Hematopoietic multipotent progenitor cell treated with erythropoietin and hydrocortisone succinate and interleukin-3 and kit ligand, for 15 days (in vitro differentiated cells): ENCODE measurements around the gene KRTAP10-4.
"Not testable (repeated sequence)": the region's sequence is repeated elsewhere in the genome, so short reads cannot be mapped to it uniquely, and the experiment has no call there.

Source experiments
- DNase-seq: peaks from one replicate; pipeline ENCODE4 v3.0.0-alpha.2; 2015; ENCODE audit warnings: low spot score

KRTAP10-4 gene

DNA sequence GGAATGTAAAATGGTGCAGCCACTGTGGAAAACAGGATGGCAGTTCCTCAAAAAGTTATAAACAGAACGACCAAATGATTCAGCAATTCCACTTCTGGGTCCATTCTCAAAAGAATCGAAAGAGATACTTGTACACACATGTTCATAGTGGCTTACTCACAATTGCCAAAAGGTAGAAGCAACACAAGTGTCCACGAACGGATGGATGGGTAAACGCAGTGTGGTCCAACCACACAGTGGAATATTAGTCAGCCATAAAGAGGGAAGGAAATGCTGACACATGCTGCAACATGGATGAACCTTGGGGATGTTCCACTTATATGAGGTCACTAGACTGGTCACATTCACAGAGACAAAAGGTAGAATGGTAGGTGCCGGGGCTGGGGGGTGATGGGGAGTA, 38.8 kb upstream of the KRTAP10-4 start:
- DNase-seq, result no peak

DNA sequence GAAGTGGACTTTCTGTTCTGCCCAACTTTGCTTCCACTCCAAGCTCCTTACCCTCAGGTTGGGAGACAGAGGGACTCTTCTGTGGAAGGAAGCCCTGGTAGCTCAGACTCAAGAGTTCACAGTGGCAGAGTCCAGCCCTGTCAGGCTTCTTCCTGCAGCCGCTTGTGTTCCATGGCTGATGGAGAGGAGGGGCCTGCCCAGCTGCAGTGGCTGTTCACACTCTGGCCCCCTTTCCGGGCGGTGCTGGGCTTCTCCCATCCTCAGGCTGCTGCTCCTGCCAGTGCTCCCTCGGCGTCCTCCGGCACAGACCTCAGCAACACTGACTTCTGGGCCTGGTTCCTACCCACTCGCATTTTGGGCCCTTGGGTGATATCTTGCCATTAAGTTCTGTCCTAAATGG, 37.6 kb upstream of the KRTAP10-4 start:
- no peak for DNase-seq

GRCh38 chr21:44537930-44538911, 35.3 kb upstream of the KRTAP10-4 start:
- no peak for DNase-seq

DNA sequence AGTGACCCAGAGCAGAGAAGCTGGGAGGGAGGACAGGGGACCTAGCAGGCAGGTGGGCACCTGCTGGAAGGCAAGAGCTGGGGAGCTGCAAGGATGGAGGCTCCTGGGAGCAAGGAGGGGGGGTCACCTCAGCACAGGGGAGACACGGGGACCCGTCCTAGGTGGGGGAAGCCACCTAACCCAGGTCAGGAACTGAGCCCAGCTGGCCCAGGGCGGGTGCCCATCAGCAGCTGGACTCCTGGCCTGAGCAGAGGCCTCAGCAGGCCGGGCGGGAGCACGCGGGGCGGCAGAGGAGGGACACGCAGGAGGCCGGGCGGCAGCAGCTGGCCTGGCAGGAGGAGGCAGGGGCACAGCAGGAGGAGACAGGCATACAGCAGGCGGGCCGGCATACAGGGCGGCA, 34.5 kb upstream of the KRTAP10-4 start:
- no peak for DNase-seq

GRCh38 chr21:44539991-44540666, 33.4 kb upstream of the KRTAP10-4 start, which contains the start of gene KRTAP10-1:
Gene KRTAP10-1 (minus strand): TSS chr21:44540195. CDS start chr21:44540150, 45 bp downstream.
- no peak for DNase-seq

DNA sequence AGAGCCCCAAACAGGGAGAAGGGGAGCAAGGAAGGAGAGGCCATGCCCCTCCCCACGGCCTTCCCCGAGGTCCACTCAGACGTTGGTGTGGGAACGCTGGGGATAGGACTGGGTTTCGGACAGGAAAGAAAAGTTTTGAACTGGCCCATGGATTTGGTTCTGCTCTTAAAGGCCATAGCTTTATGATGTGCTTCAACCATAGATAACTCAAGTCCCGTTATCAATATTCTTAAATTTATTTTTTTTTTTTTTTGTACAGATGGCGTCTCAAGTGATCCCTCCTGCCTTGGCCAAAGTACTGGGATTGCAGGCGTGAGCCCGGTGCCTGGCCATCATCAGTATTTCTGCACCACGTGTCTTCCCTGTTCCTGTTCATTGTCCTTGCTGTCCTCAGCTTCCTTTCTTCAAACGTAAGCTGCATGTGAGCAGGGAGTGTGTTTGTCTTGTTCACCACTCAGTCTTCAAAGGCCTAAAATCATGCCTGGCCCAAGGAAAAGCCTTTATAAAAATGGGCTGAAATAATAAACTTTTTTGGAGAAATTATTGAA, 32.7 kb upstream of the KRTAP10-4 start:
- DNase-seq, result no peak

DNA sequence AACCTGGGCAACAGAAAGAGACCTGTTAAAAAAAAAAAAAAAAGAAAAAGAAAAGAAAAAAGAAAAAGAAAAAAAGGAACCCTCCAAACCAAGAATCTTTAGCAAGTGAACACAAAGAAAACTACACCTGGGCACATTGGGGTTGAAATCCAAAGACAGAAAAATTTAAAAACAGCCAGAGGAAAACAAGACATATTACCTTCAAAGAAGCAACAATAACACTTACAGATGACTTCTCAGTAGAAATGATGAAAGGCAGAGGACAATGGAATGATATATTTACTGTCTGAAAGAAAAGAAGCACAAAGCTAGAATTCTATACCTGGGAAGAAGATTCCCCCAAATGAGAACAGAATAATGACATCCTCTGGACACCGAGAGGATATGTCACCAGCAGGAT, 30.8 kb upstream of the KRTAP10-4 start:
- no peak for DNase-seq

- DNase-seq, result no peak
These were observed 29.0 kb upstream of the KRTAP10-4 start for GRCh38 chr21:44544566-44544965.

DNA sequence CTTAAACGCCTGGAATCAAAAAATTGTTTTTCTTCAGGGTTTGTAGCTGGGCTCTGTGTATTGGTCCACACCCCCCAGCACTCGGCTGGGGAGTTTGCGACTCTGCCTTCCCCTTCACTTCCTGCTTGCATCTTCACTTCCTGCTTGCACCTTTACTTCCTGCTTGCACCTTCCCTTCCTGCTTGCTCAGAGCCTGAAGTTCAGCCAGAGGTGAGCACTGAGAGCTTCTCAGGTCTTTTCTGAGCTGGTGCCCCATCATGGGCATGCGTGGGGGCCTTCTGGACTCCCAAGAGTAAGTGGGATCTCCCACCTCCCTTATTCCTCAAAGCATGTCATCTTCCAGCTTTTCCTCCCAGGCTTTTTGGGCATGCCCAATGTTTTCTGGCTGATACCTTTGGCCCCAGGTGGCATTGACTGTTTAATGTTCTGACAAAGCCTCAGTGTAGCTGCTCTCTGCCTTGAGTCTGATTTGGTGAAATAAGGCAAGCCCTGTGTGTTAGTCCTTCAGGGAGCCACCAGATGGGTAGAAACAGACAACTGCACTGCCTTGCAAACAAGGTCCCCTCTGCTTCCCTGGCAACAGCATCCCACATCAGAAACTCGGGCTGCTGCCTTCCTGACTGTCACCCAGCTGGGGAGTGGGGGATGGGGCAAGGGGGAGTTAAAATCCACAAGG, 25.7 kb upstream of the KRTAP10-4 start:
- DNase-seq, result no peak

- no peak for DNase-seq
These were observed 25.1 kb upstream of the KRTAP10-4 start for GRCh38 chr21:44548381-44548780.

GRCh38 chr21:44548922-44549321, 24.6 kb upstream of the KRTAP10-4 start:
- DNase-seq, result no peak

- no peak for DNase-seq
These were observed 23.9 kb upstream of the KRTAP10-4 start for GRCh38 chr21:44549525-44550211.

DNA sequence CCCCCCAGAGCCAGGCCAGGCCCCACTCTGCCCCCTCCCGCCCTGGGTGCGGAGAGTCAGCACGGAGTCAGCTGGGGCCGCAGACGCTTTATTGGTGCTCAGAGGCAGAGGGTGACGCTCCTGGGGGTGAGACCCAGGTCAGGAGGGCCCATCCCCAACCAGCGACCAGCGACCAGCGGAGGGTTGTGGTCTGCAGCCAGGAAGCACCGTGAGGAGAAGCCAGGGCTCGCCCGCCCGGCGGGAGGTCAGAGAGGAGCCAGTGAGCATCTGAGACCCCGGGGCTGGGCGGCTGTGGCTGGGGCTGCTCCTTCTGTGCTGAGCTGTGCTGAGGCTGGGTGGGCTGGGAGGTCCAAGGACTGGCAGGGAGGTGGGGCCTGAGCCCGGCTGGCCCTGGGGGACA, 23.2 kb upstream of the KRTAP10-4 start:
- not testable (repeated sequence) for DNase-seq

DNA sequence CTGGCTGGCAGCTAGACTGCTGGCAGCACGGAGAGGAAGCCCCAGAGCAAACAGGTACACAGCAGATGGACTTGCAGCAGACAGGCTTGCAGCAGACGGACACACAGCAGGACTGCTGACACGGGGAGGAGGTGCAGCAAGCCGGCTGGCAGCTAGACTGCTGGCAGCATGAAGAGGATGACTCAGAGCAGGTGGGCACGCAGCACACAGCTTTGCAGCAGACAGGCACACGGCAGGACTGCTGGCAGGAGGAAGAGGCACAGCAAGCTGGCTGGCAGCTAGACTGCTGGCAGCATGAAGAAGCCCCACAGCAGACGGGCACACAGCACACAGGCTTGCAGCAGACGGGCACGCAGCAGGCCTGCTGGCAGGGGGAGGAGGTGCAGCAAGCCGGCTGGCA, 22.7 kb upstream of the KRTAP10-4 start:
- DNase-seq, result no peak

DNA sequence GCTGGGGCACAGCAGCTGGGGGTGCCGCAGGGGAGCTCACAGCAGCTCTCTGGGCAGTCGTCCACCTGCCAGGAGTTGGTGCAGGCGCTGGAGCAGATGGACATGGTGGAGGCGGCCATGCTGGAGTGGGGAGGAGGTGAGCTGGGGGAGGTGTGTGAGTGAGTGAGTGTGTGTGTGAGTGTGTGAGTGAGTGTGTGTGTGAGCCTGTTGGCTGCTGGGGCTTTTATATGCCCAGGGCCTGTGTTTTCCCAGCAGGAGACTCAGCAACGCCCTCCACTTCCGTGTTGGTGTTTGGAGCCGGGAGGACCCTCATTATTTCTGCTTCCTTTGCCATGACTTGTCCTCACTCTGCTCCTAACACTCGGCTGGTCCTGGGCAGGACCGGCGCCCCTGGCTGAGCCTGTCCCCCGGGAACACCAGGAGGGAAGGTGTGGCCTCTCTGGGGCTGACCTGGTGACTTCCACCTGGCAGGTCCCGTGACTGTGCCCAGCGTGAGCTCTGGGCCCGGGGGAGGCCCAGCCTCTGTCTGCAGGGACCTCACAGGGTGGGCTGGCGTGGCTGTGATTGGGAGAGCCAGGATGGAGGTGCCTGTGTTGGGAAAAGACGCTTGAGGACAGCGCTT, 22.1 kb upstream of the KRTAP10-4 start, which contains the start of gene KRTAP10-2:
Gene KRTAP10-2 (minus strand): TSS at position 166 of the 622 bp plus-strand sequence. CDS start 47 bp downstream, at position 119.
- no peak for DNase-seq

GRCh38 chr21:44552136-44552535, 21.4 kb upstream of the KRTAP10-4 start:
- no peak for DNase-seq

DNA sequence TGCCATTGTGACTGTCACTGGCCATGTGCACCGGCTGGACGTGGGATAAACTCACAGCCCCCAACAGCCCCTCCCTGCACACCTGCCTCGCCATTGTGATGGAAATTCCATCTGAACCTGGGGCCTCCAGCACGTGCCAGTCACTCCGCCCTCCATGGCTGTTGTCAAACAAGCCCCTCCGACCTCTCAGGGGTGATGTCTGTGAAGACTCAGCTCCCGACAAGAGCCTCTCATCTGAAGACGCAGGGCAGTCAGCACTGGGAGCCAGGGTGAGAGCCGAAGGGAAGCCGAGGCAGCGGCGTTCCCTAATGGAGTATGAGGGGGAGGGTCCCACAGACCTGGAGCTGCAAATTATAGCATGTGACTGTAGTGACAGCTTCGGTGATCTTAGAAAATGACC, 20.8 kb upstream of the KRTAP10-4 start:
- DNase-seq, result no peak

DNA sequence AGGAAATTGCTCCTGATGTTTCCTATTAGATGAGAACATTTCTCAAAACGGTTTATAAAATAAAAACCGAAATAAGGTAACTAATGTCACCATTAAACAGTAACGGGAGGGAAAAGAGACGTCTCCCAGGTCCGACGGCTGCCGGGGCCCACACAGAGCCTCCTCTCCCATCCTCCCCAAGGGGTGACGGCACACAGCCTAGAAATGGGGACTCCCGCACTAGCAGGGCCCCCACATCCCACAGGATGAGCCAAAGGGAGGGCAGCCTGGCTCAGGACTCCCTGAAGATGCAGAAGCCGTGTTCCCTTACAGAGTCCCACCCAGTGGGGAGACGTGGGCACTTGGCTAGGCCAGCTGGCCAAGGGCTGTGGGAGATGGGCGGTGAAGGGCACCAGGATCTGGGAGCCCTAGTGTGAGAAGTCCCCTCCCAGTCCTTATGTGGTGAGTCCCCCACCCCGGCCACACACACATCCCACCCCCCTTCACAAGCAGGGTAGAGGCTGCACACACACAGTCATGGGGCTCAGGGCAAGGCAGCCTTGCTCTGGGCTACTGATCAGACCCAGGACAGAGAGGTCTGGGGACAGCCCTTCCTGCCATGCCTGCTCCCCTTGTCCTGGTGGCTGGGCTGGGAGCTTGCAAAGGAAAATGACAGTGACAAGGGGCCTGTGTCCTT, 18.2 kb upstream of the KRTAP10-4 start:
- no peak for DNase-seq

DNA sequence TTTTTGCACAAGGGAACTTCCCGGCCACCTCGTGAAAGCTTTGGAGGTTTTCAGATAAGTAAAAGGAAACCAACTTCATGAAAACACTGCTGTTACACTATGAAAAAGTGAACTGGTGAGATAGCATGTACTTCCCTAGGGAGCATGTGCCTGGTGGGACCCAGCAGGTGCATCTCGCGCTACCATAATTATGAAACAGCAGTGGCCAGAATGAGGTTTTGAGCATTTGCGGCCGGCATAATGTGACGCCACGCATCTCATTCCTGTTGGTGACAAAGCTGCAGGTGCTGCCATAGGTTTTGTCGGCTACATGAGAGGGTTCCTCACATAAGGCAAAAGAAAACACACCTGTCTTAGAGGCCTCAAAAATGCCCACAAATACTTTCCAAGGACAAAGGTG, 16.6 kb upstream of the KRTAP10-4 start:
- no peak for DNase-seq
